Lung (tissue), 12 donors: Measurements from ENCODE around the gene NAT14. TPM values are rescaled to one million over a fixed set of nuclear protein-coding genes. Genes with fewer than 3 reads are reported as not detected.

Source experiments
- ATAC-seq: fragments of 200-7000 bp; cut with Tn5 transposase; one replicate; pipeline ENCODE4 v1.9.1; 2020; ENCODE audit warnings: moderate number of reproducible peaks; ENCODE audit not compliant: insufficient read depth, low FRiP score
- DNase-seq, 3 donors: peaks; one replicate each; pipeline ENCODE4 v3.0.0-alpha.2; 2013 to 2017
- H3K27ac ChIP-seq, 2 donors: one replicate each; pipeline ENCODE4 v1.5.1; 2013; ENCODE audit warnings: mild to moderate bottlenecking in 2 of 2, moderate library complexity in 2 of 2, control low read depth in 1 of 2, inconsistent platforms in 1 of 2, low read depth in 1 of 2, low read length in 1 of 2
- H3K27me3 ChIP-seq, 3 donors: one replicate each; pipeline ENCODE4 v1.5.1; 2013; ENCODE audit warnings: low read length in 2 of 3; ENCODE audit not compliant: control insufficient read depth in 3 of 3, insufficient read depth in 3 of 3
- H3K36me3 ChIP-seq, 4 donors: one replicate each; pipeline ENCODE4 v1.5.1; 2013; ENCODE audit warnings: low read length in 4 of 4, mild to moderate bottlenecking in 1 of 4, moderate library complexity in 1 of 4; ENCODE audit not compliant: control insufficient read depth in 4 of 4, insufficient read depth in 4 of 4
- H3K4me1 ChIP-seq, 5 donors: one replicate each; pipeline ENCODE4 v1.5.1; 2013; ENCODE audit warnings: low read length in 5 of 5, mild to moderate bottlenecking in 2 of 5, moderate library complexity in 1 of 5; ENCODE audit not compliant: control insufficient read depth in 5 of 5, insufficient read depth in 5 of 5
- H3K4me3 ChIP-seq: one replicate; pipeline ENCODE4 v1.5.1; 2013; ENCODE audit warnings: mild to moderate bottlenecking, control low read depth, moderate library complexity
- H3K9ac ChIP-seq, 2 donors: one replicate each; pipeline ENCODE4 v1.5.1; 2013; ENCODE audit warnings: low read length in 2 of 2, control low read depth in 1 of 2; ENCODE audit not compliant: insufficient read depth in 1 of 2
- H3K9me3 ChIP-seq, 4 donors: one replicate each; pipeline ENCODE4 v1.5.1; 2013; ENCODE audit warnings: low read length in 3 of 4, mild to moderate bottlenecking in 1 of 4, moderate library complexity in 1 of 4; ENCODE audit not compliant: control insufficient read depth in 4 of 4, insufficient read depth in 3 of 4
- WGBS, 2 donors: extraction: QIAGEN DNeasy Blood & Tissue Kit; methylation state at CpG; one replicate each; pipeline ENCODE4 v1.1.7; 2013; 5-methylcytosine and 5-hydroxymethylcytosine counted together
- polyA plus RNA-seq, 2 donors: library from polyadenylated mRNA; stranded (reverse); fragments of 200-250 nt; gene quantifications; one replicate each; pipeline ENCODE4 v1.2.1, GENCODE V29; 2013
- total RNA-seq, 2 donors: library from RNA; depleted of rRNA in 1 of 2; stranded (reverse); fragments of >200 nt in 1 of 2; gene quantifications; one replicate each; pipeline ENCODE4 v1.2.1, GENCODE V29; 2014 to 2021
- TF ChIP-seq, protein P1 (sequence below): IDR thresholded peaks from 2 replicates; pipeline ENCODE4 v1.5.1; 2012; ENCODE audit warnings: mild to moderate bottlenecking; ENCODE audit errors: control extremely low read depth, extremely low read depth
- donor health status: control.
- donor health status: control.
- donor health status: Bipolar disorder and iron deficiency.
- donor health status: healthy.
- donor health status: DM: yes; HTN: yes; CAD: no.

NAT14 gene
- total and polyA plus RNA-seq, 4 donors = 17.7 to 46.2 (median 33.2) TPM

DNA sequence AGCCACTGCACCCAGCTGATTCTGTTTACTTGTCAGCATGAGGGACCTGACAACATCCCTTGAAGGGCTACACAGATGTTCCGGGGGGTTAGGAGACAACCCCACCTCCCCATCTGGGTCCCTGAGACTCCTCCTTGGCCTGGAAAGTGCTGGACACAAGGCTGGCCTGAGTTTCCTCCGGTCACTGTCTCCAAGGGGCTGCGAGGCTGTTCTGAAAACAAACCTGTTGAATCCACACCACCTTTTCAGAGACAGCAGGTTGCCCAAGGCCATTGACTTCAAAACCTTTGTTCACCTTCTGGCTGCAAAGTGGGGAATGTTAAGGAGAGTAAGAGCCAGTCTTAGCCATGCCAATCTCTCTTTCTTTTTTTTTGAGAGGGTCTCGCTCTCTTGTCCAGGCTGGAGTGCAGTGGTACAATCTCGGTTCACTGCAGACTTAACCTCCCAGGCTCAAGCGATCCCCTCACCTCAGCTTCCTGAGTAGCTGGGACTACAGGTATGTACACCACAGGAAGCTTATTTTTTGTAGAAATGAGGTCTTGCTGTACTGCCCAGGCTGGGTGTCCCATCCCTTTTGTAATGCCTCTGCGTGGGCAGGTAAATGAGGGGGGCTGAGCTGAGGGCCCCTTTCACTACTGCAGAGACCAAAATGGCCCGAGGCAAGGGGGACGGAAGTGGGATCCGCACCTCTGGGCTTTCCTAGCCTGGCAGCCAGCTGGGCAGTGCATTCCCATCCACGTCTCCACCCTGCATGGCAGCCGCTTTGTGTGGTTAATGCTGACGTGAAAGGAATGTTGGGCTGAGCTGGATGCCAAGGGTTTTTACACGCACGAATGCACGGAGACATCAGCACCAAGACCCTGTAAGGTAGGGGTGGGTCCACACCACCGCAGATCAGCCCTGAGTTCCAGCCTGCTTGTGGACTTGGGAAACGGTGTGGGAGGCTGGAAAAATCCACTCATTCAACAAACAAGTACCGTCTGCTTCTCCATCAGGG is 10.4 kb upstream of the NAT14 start:
- H3K9me3 ChIP-seq = no peaks in the 10 kb centered on the region
- ATAC-seq = no peak
- H3K27ac ChIP-seq = no peak overlapping the region
- H3K9ac ChIP-seq = no peak overlapping the region
- TF ChIP-seq, protein P1, sequence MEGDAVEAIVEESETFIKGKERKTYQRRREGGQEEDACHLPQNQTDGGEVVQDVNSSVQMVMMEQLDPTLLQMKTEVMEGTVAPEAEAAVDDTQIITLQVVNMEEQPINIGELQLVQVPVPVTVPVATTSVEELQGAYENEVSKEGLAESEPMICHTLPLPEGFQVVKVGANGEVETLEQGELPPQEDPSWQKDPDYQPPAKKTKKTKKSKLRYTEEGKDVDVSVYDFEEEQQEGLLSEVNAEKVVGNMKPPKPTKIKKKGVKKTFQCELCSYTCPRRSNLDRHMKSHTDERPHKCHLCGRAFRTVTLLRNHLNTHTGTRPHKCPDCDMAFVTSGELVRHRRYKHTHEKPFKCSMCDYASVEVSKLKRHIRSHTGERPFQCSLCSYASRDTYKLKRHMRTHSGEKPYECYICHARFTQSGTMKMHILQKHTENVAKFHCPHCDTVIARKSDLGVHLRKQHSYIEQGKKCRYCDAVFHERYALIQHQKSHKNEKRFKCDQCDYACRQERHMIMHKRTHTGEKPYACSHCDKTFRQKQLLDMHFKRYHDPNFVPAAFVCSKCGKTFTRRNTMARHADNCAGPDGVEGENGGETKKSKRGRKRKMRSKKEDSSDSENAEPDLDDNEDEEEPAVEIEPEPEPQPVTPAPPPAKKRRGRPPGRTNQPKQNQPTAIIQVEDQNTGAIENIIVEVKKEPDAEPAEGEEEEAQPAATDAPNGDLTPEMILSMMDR = no peak
- H3K36me3 ChIP-seq = no peaks in the 10 kb centered on the region
- WGBS, 2 donors = 90 to 94% methylated on average over 19 of the region's 19 CpGs
- peaks cover 0 to 14% (median 4%) of the 10 kb centered on the region in 5 donors for H3K4me1 ChIP-seq
- no peak for DNase-seq
- H3K27me3 ChIP-seq = no peaks in the 10 kb centered on the region
- no peak overlapping the region for H3K4me3 ChIP-seq

DNA sequence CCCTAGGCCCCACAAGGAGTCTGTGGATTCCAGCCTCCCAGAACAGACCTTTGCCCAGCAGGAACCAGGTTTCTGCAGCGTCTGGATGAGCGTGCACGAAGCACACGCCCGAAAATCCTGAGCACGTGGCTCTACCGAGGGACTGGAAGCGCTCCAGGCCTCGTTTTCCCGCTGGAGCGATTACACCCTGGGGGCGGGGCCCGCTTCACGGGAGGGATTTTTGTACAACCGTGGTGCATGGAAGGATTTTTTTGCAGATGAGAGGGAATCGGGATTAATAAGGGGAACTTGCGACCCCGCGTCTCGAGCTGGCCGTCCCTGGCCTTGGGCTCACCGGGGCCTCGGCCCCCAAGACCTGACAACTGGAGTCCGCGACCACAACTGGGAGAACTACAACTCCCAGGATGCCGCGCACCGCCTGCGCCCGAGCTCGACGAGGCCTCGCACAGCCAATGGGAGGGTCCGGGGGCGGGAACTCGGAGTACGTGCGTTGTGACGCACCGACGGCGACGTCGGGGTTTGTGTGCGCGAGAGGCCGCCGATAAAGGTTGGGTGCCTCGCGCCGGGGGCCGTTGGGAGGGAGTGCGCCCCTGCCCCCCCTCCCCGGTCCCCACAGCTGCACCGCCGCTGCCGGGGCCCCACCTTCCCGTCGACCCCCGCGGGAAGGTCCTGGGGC is 8.8 kb upstream of the NAT14 start, which contains the start of gene ZNF628:
TSS of gene ZNF628 (plus strand) at position 518 of the 676 bp plus-strand sequence. CDS start 3,294 bp downstream, outside the sequence.
- Histone ChIP-seq H3K27me3 (no peaks in the 10 kb centered on the region), H3K9ac (peak within 1 kb of the TSS in 1 of 2 donors; percentile 42), H3K36me3 (peaks cover 0 to 2% (median 0%) of the 10 kb centered on the region in 4 donors), H3K4me1 (peaks cover 0 to 14% (median 4%) of the 10 kb centered on the region in 5 donors), H3K27ac (peak within 1 kb of the TSS; percentile 61 to 87), H3K9me3 (no peaks in the 10 kb centered on the region), H3K4me3 (peak within 1 kb of the TSS; percentile 46)
- DNase-seq (peak; percentile 99 to 100 (median 99)), ATAC-seq (peak; percentile 96)
- WGBS, 2 donors = 1% methylated on average over 44 to 61 of the region's 61 CpGs
- TF ChIP-seq, protein P1 = no peak

DNA sequence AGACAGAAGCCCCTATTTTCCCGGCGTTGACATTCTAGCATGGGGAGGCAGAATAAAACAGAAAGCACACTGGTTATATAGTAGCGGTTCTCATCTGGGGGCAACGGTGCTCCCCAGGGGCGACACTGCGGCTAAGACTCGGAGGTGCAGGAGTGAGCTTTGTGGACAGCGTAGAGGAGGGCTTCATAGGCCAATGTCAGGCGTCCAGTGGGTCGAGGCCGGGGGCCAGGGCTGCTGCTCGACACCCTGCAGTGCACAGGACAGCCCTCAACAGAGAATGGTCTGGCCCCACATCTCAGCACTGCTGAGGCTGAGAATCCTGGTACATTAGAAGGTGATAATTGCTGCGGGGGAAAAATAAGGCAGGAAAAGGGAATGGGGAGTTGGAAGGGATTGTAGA is 7.1 kb upstream of the NAT14 start:
- TF ChIP-seq, protein P1 = no peak
- Histone ChIP-seq H3K27me3 (no peaks in the 10 kb centered on the region), H3K36me3 (peaks cover 0 to 17% (median 1%) of the 10 kb centered on the region in 4 donors), H3K9me3 (no peaks in the 10 kb centered on the region), H3K27ac (no peak overlapping the region), H3K4me1 (peaks cover 0 to 14% (median 4%) of the 10 kb centered on the region in 5 donors), H3K4me3 (no peak overlapping the region), H3K9ac (no peak overlapping the region)
- 89 to 90% methylated on average over 13 of the region's 13 CpGs for WGBS, 2 donors
- ATAC-seq (no peak), DNase-seq (no peak)
